GM12892 (cell line): ENCODE data around the gene CDC42BPG.
A peak's percentile ranks its signal among the peaks of the same experiment; 100 is the strongest.

Source experiments
- POLR2A ChIP-seq: IDR thresholded peaks from 2 replicates; pipeline ENCODE4 v1.6.1; 2011; ENCODE audit warnings: low read depth, low read length, control low read depth
- POLR2AphosphoS5 ChIP-seq: IDR thresholded peaks from 2 replicates; pipeline ENCODE4 v1.6.1; 2011; ENCODE audit warnings: low read depth, low read length, control low read depth

GRCh38 chr11:64854534-64855502 is 10.4 kb upstream of the CDC42BPG start:
- TF ChIP-seq POLR2A, result 0 out of 2 replicates have a peak, but pooled peaks have one; percentile 13
- peak; percentile 45; the same call in 1 of the 2 replicates for TF ChIP-seq POLR2AphosphoS5
